Transverse colon (tissue), 4 donors: ENCODE results near the gene TBCD.

Source experiments
- CTCF ChIP-seq, 5 experiments: fragments of 200-600 bp in 3 of 5; fragments of 450-650 bp in 2 of 5; sonication (generic) in 3 of 5; IDR thresholded peaks; 1 replicate in 2 of 5; 2 replicates in 3 of 5; pipeline ENCODE4 v1.5.1; 2016 to 2017; ENCODE audit warnings: antibody characterized with exemption in 5 of 5, inconsistent platforms in 3 of 5, mild to moderate bottlenecking in 2 of 5, moderate library complexity in 1 of 5
- EP300 ChIP-seq: sonication (generic); formaldehyde crosslinking; IDR thresholded peaks from one replicate; pipeline ENCODE4 v1.6.1; 2017; ENCODE audit warnings: antibody characterized with exemption, low read depth
- POLR2A ChIP-seq: fragments of 450-650 bp; IDR thresholded peaks from one replicate; pipeline ENCODE4 v1.6.1; 2016; ENCODE audit warnings: antibody characterized with exemption, mild to moderate bottlenecking, moderate library complexity
- POLR2AphosphoS5 ChIP-seq, 3 donors: sonication (generic); formaldehyde crosslinking; IDR thresholded peaks; one replicate each; pipeline ENCODE4 v1.6.1; 2016; ENCODE audit warnings: antibody characterized with exemption in 3 of 3

- no peak for TF ChIP-seq CTCF (IDR thresholded peaks at IDR 0.05)
- no peak for TF ChIP-seq EP300
- no peak for TF ChIP-seq POLR2A
- no peak for TF ChIP-seq POLR2AphosphoS5 (IDR thresholded peaks at IDR 0.05)
Observed at GRCh38 chr17:82888583-82889495, 137.0 kb downstream of the TBCD start.
